Right lobe of liver (tissue), 6 donors: ENCODE measurements around the gene TMEM131. TPM values are rescaled to one million over a fixed set of nuclear protein-coding genes. Genes with fewer than 3 reads are reported as not detected.

Experiments
- ATAC-seq, 4 donors: fragments of 200-7000 bp; cut with Tn5 transposase; one replicate each; pipeline ENCODE4 v1.9.1; 2020; ENCODE audit warnings: mild to moderate bottlenecking in 4 of 4, moderate library complexity in 4 of 4
- DNase-seq, 3 donors: peaks; one replicate each; pipeline ENCODE4 v3.0.0-alpha.2; 2020
- H3K27ac ChIP-seq, 3 donors: fragments of 200-600 bp; one replicate each; pipeline ENCODE4 v1.8.0; 2022
- H3K27me3 ChIP-seq, 2 donors: fragments of 200-600 bp; one replicate each; pipeline ENCODE4 v1.8.0; 2022
- H3K36me3 ChIP-seq, 4 donors: fragments of 200-600 bp; sonication (generic) in 1 of 4; one replicate each; pipeline versions ENCODE4 v1.5.1 to v1.8.0; 2017 to 2022; ENCODE audit warnings: control low read depth in 1 of 4
- H3K4me1 ChIP-seq, 4 donors: fragments of 200-600 bp; sonication (generic) in 1 of 4; one replicate each; pipeline versions ENCODE4 v1.5.1 to v1.8.0; 2017 to 2022; ENCODE audit warnings: control low read depth in 1 of 4
- H3K4me3 ChIP-seq, 3 donors: fragments of 200-600 bp; one replicate each; pipeline ENCODE4 v1.8.0; 2022
- H3K9me3 ChIP-seq, 4 donors: fragments of 200-600 bp; sonication (generic) in 1 of 4; one replicate each; pipeline versions ENCODE4 v1.5.1 to v1.8.0; 2017 to 2022; ENCODE audit warnings: control low read depth in 1 of 4
- POLR2A ChIP-seq: fragments of 450-650 bp; IDR thresholded peaks from one replicate; pipeline ENCODE4 v1.6.1; 2017; ENCODE audit warnings: antibody characterized with exemption, mild to moderate bottlenecking
- WGBS: methylation state at CpG from one replicate; pipeline ENCODE4 v1.1.6; 2018; ENCODE audit warnings: low coverage, low lambda C conversion rate; ENCODE audit not compliant: insufficient coverage; ENCODE audit errors: missing lambda C conversion rate; 5-methylcytosine and 5-hydroxymethylcytosine counted together
- intact Hi-C, 2 donors: fragments of 100-400 bp; cut with DNase I; formaldehyde crosslinking; loops; one replicate each; pipeline versions ENCODE4 v1.11.2 to v1.14.1; 2022
- total RNA-seq, 6 experiments: library from RNA; depleted of rRNA in 2 of 6; stranded (reverse); fragments of >200 nt in 2 of 6; fragmentation: NEBNext Ultra II Directional in 3 of 6; extraction: Animal tissue kit (Norgen Biotek cat#: 25700) in 3 of 6; gene quantifications; one replicate each; pipeline versions ENCODE4 v1.1.0 to v1.2.4, GENCODE V29; 2016 to 2023
- TF ChIP-seq, protein P1 (sequence below), 4 donors: fragments of 200-600 bp in 3 of 4; fragments of 450-650 bp in 1 of 4; IDR thresholded peaks; one replicate each; pipeline versions ENCODE4 v1.5.1 to v1.8.0; 2016 to 2022; ENCODE audit warnings: antibody characterized with exemption in 4 of 4, mild to moderate bottlenecking in 2 of 4
- donor health status: DM: no; HTN: yes; CAD: no.
- donor health status: DM: no; HTN: no; CAD: no.
- donor health status: DM: no; HTN: no; CAD: no.
- donor health status: DM: no; HTN: yes; CAD: no.
- donor health status: DM: no; HTN: yes; CAD: no.

The TMEM131 gene
- total RNA-seq, 6 experiments from 2014 or later = 14.8 to 34.0 (median 17.8) TPM

DNA sequence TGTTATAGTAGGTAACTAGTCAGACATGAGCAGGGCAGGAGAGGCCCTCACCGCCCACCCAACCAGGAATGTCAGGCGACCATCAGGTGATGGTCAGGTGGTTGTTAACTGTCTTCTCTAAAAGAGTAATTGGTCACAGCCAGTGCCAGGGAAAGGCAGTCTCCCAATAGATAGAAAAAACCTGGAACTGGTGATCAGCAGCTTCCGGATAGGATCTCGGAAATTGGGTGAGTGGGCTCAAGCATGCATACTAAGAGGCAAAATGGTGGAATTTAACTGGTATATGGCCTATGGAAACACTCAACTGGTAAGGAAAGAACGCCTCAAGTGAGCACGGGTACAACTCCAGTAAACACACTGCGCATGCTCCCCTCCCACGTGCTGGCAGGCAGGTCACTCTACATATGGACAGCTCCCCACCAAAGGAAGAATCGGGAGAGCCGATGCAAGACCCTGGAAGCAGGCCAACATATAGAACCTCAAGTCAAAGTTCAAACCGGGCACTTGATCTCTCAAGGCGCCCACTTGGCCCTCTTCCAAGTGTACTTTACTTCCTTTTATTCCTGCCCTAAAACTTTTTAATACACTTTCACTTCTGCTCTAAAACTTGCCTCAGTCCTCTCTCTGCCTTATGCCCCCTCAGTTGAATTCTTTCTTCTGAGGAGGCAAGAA is 43.5 kb upstream of the TMEM131 start:
- DNase-seq = no peak
- H3K36me3 ChIP-seq = no peaks in the 10 kb centered on the region
- no peak overlapping the region for H3K27ac ChIP-seq
- no peaks in the 10 kb centered on the region for H3K27me3 ChIP-seq
- TF ChIP-seq POLR2A = no peak
- TF ChIP-seq, protein P1, sequence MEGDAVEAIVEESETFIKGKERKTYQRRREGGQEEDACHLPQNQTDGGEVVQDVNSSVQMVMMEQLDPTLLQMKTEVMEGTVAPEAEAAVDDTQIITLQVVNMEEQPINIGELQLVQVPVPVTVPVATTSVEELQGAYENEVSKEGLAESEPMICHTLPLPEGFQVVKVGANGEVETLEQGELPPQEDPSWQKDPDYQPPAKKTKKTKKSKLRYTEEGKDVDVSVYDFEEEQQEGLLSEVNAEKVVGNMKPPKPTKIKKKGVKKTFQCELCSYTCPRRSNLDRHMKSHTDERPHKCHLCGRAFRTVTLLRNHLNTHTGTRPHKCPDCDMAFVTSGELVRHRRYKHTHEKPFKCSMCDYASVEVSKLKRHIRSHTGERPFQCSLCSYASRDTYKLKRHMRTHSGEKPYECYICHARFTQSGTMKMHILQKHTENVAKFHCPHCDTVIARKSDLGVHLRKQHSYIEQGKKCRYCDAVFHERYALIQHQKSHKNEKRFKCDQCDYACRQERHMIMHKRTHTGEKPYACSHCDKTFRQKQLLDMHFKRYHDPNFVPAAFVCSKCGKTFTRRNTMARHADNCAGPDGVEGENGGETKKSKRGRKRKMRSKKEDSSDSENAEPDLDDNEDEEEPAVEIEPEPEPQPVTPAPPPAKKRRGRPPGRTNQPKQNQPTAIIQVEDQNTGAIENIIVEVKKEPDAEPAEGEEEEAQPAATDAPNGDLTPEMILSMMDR (IDR thresholded peaks at IDR 0.05) = no peak
- intact Hi-C loops = no loop called here
- 67% methylated on average over 11 of the region's 12 CpGs for WGBS
- H3K9me3 ChIP-seq = no peaks in the 10 kb centered on the region
- H3K4me1 ChIP-seq = no peaks in the 10 kb centered on the region
- no peak for ATAC-seq
- no peak overlapping the region for H3K4me3 ChIP-seq

DNA sequence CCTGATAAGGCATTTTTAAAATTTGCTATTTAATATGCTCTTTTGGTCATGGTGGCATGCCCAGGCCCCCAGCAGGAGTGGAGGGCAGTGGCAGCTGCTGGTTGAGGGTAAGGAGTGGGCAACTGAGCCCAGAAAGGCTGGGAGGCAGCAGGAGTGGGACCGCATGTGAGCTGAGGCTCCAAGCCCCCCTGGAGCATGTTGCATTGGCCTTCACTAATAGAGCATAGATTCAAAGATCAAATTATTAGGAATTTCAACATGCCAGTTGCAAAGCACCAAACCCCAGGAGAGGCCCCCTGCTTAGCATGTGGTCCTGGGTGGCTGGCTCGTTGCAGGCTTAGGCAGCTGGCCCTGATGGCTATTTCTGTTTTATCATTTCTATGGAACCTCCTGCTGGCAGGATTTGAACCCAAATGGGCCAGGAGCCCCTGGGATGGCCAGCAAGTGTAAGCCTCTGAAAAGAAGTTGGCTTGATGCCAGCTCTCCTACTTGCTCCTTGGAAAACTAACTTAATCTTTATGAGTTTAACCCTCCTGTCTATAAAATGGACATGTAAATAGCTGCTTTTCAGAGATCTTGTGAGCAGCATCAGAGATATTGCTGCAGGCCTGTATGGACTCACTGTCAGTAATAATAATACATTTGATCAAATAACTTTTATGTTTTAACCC is 42.1 kb upstream of the TMEM131 start:
- Histone ChIP-seq H3K9me3 (no peaks in the 10 kb centered on the region), H3K27me3 (no peaks in the 10 kb centered on the region), H3K27ac (no peak overlapping the region), H3K4me3 (no peak overlapping the region), H3K4me1 (no peaks in the 10 kb centered on the region), H3K36me3 (no peaks in the 10 kb centered on the region)
- DNase-seq (no peak), ATAC-seq (no peak)
- WGBS = 84% methylated on average over 2 of the region's 2 CpGs
- no peak for TF ChIP-seq POLR2A
- TF ChIP-seq, protein P1 (IDR thresholded peaks at IDR 0.05) = no peak
- intact Hi-C loops = no loop called here

DNA sequence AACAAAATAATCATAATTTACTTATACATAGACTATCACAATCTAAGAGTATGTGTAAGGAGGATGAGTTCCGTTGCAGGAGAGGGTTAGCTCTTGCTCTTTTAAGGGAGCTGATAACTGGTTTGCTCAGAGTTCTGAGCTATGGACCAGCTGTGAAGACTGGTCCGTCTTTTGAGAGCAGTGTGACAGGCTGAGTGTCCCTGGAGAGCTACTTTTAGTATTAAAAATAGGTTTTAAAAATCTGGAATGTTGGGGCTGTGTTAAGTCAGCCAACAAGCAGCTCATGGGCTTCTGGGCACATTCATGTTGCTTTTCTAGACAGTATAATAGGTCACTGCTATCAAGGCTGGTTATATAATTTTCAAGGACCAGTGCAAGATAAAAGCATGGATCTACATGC is 41.5 kb upstream of the TMEM131 start:
- no peak for ATAC-seq
- DNase-seq = no peak
- Histone ChIP-seq H3K27ac (no peak overlapping the region), H3K9me3 (no peaks in the 10 kb centered on the region), H3K36me3 (no peaks in the 10 kb centered on the region), H3K27me3 (no peaks in the 10 kb centered on the region), H3K4me3 (no peak overlapping the region), H3K4me1 (no peaks in the 10 kb centered on the region)
- 67% methylated on average over 2 of the region's 2 CpGs for WGBS
- TF ChIP-seq, protein P1 (IDR thresholded peaks at IDR 0.05) = no peak
- no peak for TF ChIP-seq POLR2A
- intact Hi-C loops = no loop called here

DNA sequence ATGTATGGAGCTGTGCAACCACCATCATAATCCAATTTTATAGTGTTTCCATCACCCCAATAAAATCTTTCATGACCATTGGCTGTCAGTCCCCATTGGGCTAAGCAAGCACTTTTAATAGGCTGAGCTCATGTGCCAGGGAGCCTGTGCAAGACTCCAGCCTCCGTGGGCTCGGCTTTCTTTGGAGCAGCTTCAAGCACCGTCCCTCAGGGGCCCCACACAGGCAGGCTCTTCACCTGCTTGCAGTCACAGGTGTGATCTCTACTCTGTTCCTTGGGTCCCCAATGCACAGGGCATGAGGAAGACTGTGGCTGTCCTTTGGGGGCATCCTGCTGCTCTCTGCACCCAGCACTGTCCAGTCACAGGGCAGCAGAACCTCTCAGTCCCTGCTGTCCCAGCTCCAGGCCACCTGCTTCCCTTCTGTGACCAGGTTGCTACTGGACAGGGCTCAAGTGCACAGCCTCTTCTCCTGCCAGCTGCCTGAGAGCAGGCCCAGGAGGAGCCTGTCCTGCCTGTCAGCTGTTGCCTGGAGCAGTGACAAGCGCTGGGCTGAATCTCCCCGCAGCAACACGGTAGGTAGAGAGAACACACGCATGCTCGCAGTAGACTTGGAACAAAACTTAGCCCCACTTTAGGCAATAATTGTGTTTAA is 40.7 kb upstream of the TMEM131 start:
- 71% methylated on average over 5 of the region's 8 CpGs for WGBS
- Histone ChIP-seq H3K36me3 (no peaks in the 10 kb centered on the region), H3K27me3 (no peaks in the 10 kb centered on the region), H3K4me3 (no peak overlapping the region), H3K27ac (no peak overlapping the region), H3K9me3 (no peaks in the 10 kb centered on the region), H3K4me1 (no peaks in the 10 kb centered on the region)
- ATAC-seq = no peak
- no peak for TF ChIP-seq POLR2A
- TF ChIP-seq, protein P1 (IDR thresholded peaks at IDR 0.05) = no peak
- DNase-seq = no peak
- intact Hi-C loops = no loop called here
